ENCODE data around the gene EBLN1.
"Not testable (repeated sequence)": the region's sequence is repeated elsewhere in the genome, so short reads cannot be mapped to it uniquely, and the experiment has no call there.

The EBLN1 gene

GRCh38 chr10:22228167-22228938, 10.5 kb upstream of the EBLN1 start:
- DNase-seq = no peak

DNA sequence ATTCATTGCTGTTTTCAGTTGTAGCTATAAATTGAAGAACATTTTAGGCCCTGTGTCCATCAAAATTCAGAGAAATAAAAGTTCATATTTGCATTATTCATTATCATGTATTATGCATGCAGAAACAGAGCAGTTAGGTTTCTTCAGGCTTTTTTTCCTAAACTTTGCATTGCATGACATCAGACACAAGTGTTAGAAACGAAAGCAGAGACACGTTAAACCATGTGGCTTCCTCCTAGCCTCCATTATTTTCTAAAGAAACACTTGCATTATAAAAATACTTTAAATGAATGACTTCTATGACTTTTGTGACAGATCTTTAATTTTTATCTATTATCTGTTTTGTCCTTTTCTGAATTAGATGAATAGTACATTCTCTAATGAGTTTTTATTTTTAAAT, 8.8 kb upstream of the EBLN1 start:
- DNase-seq = no peak

GRCh38 chr10:22222236-22223190, 4.7 kb upstream of the EBLN1 start:
- DNase-seq = no peak

GRCh38 chr10:22219308-22219707, 1.5 kb upstream of the EBLN1 start:
- no peak for DNase-seq

DNA sequence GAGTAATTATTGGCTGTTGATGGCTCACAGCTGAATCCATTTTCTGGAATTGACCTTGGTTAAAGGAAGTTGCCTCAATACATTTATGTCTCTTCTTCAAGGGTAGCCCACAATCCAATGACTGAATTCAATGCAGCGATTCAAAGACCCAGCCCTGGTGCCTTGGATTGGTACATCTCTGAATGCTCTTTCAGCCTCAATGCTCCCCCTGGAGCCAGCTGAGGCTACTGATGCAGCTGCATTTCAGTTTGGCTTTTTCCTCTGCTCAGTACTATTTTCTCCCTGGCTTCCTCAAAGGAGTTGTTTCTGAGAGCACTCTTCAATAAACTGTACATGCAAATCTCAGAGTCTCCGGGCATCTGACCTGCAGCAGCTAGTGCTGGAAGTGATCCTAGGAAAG, 633 bp upstream of the EBLN1 start:
- no peak for DNase-seq

- DNase-seq = not testable (repeated sequence)
Measured at GRCh38 chr10:22217084-22217483, 731 bp downstream of the EBLN1 start.

DNA sequence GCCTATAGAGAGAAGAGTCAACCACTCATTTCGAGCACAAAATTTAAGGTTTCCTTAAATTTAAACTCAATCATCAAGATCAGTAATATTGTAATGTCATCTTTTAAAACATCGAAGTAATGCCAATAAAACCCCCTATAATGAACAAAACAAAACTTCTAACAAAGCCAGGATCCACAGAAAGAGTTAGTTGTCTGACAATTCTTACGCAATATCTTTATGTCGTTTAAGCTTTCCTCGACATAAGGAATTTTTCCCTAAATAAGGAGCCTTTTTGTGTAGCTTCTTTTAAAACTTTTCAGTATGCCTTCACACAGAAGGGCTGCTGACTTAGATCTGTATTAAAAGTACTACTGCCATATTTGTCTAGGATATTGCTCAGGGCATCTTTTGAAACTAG, 7.5 kb downstream of the EBLN1 start:
- no peak for DNase-seq

GRCh38 chr10:22193945-22194344, 23.9 kb downstream of the EBLN1 start:
- no peak for DNase-seq

- no peak for DNase-seq
Measured at GRCh38 chr10:22185586-22185985, 32.2 kb downstream of the EBLN1 start.

DNA sequence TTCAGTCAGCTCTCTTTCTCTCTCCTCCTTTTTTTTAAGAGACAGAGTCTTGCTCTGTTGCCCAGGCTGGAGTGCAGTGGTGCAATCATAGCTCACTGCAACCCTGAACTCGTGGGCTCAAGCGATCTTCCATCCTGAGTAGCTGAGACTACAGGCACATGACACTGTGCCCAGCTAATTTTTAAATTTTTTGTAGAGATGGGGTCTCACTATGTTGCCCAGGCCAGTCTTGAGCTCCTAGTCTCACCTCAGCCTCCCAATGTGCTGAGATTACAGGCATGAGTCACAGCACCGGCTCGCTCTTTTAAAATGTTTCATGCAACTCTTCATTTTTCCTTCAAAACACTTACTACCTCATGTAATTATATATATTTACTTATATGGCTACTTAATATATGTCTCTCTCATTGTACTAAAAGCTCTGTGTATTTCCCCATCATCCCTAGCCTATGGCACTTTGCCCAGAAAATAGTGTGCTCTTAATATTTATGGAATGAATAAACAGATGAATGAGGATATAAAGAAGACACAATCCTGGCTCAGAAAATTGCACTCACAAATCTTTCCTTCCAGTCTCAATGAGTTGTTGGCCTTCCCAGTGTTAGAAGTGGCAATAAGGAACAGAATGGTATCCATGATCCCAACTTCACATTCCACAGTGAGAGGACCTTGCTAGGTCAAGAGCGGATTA, 33.9 kb downstream of the EBLN1 start:
- DNase-seq = no peak

GRCh38 chr10:22180724-22181123, 37.1 kb downstream of the EBLN1 start:
- DNase-seq = no peak

- DNase-seq = no peak
Measured at GRCh38 chr10:22174442-22174841, 43.4 kb downstream of the EBLN1 start.

DNA sequence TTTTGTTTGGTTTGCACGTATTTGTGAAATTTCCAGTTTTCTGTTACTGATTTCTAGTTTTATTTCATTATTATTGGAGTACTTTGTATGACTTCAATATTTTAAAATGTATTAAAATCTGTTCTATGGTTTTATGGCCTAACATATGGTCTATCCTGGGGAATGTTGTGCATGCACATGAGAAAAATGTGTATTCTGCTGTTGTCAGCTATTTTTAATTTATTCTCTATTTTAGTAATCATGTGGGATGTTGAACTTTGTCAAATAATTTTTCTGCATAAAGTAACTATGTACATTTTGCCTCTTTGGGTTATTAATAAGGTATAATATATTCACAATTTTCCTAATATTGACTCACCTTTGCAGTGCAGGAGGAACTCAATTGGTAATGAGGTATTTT, 46.7 kb downstream of the EBLN1 start:
- no peak for DNase-seq

DNA sequence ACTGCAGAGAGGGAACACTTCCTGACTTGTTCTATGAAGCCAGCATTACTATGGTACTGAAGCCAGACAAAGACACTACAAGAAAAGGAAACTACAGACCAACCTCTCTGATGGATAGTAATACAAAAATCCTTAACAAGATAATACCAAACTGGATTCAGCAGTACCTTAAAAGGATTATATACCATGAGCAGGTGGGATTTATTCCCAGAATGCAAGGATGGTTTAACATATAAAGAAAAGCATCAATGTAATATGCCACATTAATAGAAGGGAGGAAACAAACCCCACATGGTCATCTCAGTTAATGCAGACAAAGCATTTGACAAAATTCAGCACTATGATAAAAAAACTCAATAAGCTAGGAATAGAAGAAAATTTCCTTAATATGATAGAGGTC, 47.2 kb downstream of the EBLN1 start:
- no peak for DNase-seq

DNA sequence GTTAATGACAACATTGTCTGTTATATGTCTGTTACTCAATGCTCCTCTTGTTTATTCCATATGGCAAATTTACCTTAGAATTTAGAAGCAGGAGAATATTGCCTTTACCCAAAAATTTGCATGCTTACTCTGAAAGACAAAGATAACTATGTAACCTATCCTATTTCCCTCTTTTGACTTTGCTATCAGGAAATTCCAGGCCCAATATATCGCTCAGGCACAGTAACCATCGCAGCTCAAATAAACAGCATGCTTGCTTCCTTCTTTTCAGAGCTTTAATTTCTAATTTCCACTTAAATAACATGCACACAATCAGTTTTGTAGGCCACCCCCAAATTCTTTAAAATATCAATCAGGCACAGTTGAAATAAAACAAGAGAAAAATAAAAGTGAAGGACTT, 57.8 kb downstream of the EBLN1 start:
- DNase-seq = no peak

DNA sequence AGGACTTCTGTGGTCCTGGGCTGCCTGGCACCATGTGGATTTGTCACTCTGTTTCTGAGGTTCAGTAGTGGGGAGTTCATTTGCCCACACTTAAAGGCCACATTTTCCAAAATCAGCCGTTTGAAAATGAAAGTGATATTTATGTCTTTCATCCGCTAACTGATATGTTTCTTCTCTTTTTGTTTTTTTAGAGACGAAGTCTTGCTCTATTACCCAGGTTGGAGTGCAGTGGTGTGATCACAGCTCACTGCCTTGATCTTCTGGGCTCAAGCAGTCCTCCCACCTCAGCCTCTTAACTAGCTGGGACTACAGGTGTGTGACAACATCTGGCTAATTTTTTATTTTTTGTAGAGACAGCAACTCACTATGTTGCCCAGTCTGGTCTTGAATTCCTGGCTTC, 58.6 kb downstream of the EBLN1 start:
- DNase-seq = no peak

Data from DMS 273 treated with DMSO at 0.1 percent for 48 hours (cell line).